ENCODE measurements around the gene OR2V2. TPM values are rescaled to one million over a fixed set of nuclear protein-coding genes. Genes with fewer than 3 reads are reported as not detected.

Gene OR2V2
- total RNA-seq, 1 experiment from 2014 or later, result not detected

- H2AFZ ChIP-seq (ENCODE audit: low read length), result no peak overlapping the region
- no peak for ATAC-seq
- ChIA-PET POLR2A (ENCODE audit: unreplicated experiment) (no interaction called here), CTCF (no interaction called here)
- BruUV-seq (replicated peaks), result no TSS peak
- intact Hi-C loops (cut with micrococcal nuclease), result no loop called here
- no peaks in the 10 kb centered on the region for H3K79me2 ChIP-seq (ENCODE audit: low read length)
- no peak overlapping the region for H3K27ac ChIP-seq (ENCODE audit: low read length)
- H3K9me2 ChIP-seq (replicated peaks; ENCODE audit: low read length), result no peaks in the 10 kb centered on the region
- H3K36me3 ChIP-seq (ENCODE audit: low read depth, low read length), result no peaks in the 10 kb centered on the region
- peaks cover 6% of the 10 kb centered on the region for H3F3A ChIP-seq (ENCODE audit: low read length, unreplicated experiment)
- no peak for DNase-seq
- peaks cover 13% of the 10 kb centered on the region for H3K4me1 ChIP-seq (ENCODE audit: insufficient read depth, low read length)
- no peak overlapping the region for H3K4me3 ChIP-seq (ENCODE audit: low read length)
- no peaks in the 10 kb centered on the region for H3K27me3 ChIP-seq (ENCODE audit: low read length)
- H3K4me2 ChIP-seq (ENCODE audit: low read length), result no peak overlapping the region
- H4K20me1 ChIP-seq (ENCODE audit: low read length), result no peaks in the 10 kb centered on the region
- H3K9me3 ChIP-seq (ENCODE audit: low read length), result no peaks in the 10 kb centered on the region
- no peak overlapping the region for H3K9ac ChIP-seq (ENCODE audit: low read length)
- no peak for TF ChIP-seq CTCF (conservative IDR thresholded peaks at IDR 0.05; ENCODE audit: low read depth, low read length)
- TF ChIP-seq EZH2phosphoT487 (IDR thresholded peaks at IDR 0.05; ENCODE audit: borderline replicate concordance, low read length), result no peak
- TF ChIP-seq EZH2 (IDR thresholded peaks at IDR 0.05; ENCODE audit: low read length, unreplicated experiment), result no peak
Measured at GRCh38 chr5:181194489-181195248, 47.3 kb downstream of the OR2V2 start.

- Histone ChIP-seq H3K27ac (ENCODE audit: low read length) (no peak overlapping the region), H3K4me2 (ENCODE audit: low read length) (no peak overlapping the region), H3K79me2 (ENCODE audit: low read length) (no peaks in the 10 kb centered on the region), H3K4me1 (ENCODE audit: insufficient read depth, low read length) (peaks cover 13% of the 10 kb centered on the region), H2AFZ (ENCODE audit: low read length) (no peak overlapping the region), H3K4me3 (ENCODE audit: low read length) (no peak overlapping the region), H3K9me3 (ENCODE audit: low read length) (no peaks in the 10 kb centered on the region), H4K20me1 (ENCODE audit: low read length) (no peaks in the 10 kb centered on the region), H3K9ac (ENCODE audit: low read length) (no peak overlapping the region), H3K36me3 (ENCODE audit: low read depth, low read length) (no peaks in the 10 kb centered on the region), H3K27me3 (ENCODE audit: low read length) (no peaks in the 10 kb centered on the region), H3K9me2 (replicated peaks; ENCODE audit: low read length) (no peaks in the 10 kb centered on the region), H3F3A (ENCODE audit: low read length, unreplicated experiment) (peaks cover 6% of the 10 kb centered on the region)
- ATAC-seq (no peak), DNase-seq (no peak)
- ChIA-PET POLR2A (ENCODE audit: unreplicated experiment) (no interaction called here), CTCF (no interaction called here)
- TF ChIP-seq EZH2 (IDR thresholded peaks at IDR 0.05; ENCODE audit: low read length, unreplicated experiment), result no peak
- TF ChIP-seq EZH2phosphoT487 (IDR thresholded peaks at IDR 0.05; ENCODE audit: borderline replicate concordance, low read length), result no peak
- no peak for TF ChIP-seq CTCF (conservative IDR thresholded peaks at IDR 0.05; ENCODE audit: low read depth, low read length)
- BruUV-seq (replicated peaks), result no TSS peak
- intact Hi-C loops (cut with micrococcal nuclease), result no loop called here
Measured at GRCh38 chr5:181195249-181195761, 47.9 kb downstream of the OR2V2 start.

- intact Hi-C loops (cut with micrococcal nuclease), result no loop called here
- POLR2A ChIA-PET (ENCODE audit: unreplicated experiment), result no interaction called here
Measured at GRCh38 chr5:181197326-181197951, 50.1 kb downstream of the OR2V2 start.

More at GRCh38 chr5:181197326-181197951, 50.1 kb downstream of the OR2V2 start:
- peaks cover 10% of the 10 kb centered on the region for H3K4me1 ChIP-seq (ENCODE audit: insufficient read depth, low read length)
- H3K4me3 ChIP-seq (ENCODE audit: low read length), result no peak overlapping the region
- no peak overlapping the region for H3K27ac ChIP-seq (ENCODE audit: low read length)
- no peaks in the 10 kb centered on the region for H3K9me2 ChIP-seq (replicated peaks; ENCODE audit: low read length)
- H3K9me3 ChIP-seq (ENCODE audit: low read length), result no peaks in the 10 kb centered on the region
- H3K27me3 ChIP-seq (ENCODE audit: low read length), result no peaks in the 10 kb centered on the region
- CTCF ChIA-PET, result no interaction called here
- H3F3A ChIP-seq (ENCODE audit: low read length, unreplicated experiment), result peaks cover 5% of the 10 kb centered on the region
- H3K36me3 ChIP-seq (ENCODE audit: low read depth, low read length), result no peaks in the 10 kb centered on the region
- TF ChIP-seq CTCF (conservative IDR thresholded peaks at IDR 0.05; ENCODE audit: low read depth, low read length) (no peak), EZH2 (IDR thresholded peaks at IDR 0.05; ENCODE audit: low read length, unreplicated experiment) (no peak), EZH2phosphoT487 (IDR thresholded peaks at IDR 0.05; ENCODE audit: borderline replicate concordance, low read length) (no peak)
- H4K20me1 ChIP-seq (ENCODE audit: low read length), result no peaks in the 10 kb centered on the region
- H3K9ac ChIP-seq (ENCODE audit: low read length), result no peak overlapping the region
- no peak overlapping the region for H2AFZ ChIP-seq (ENCODE audit: low read length)
- no peak for DNase-seq
- H3K79me2 ChIP-seq (ENCODE audit: low read length), result no peaks in the 10 kb centered on the region
- no peak overlapping the region for H3K4me2 ChIP-seq (ENCODE audit: low read length)
- no peak for ATAC-seq
- BruUV-seq (replicated peaks), result no TSS peak
